A549 (cell line): ENCODE results near the gene ARRDC2. TPM values are rescaled to one million over a fixed set of nuclear protein-coding genes. Genes with fewer than 3 reads are reported as not detected.

Experiments
- ATAC-seq, 2 experiments: fragments of 200-7000 bp in 1 of 2; fragments of >200 bp in 1 of 2; cut with Nextera tagmentation in 1 of 2; cut with Tn5 transposase in 1 of 2; 3 replicates each; pipeline versions ENCODE4 v1.8.0 to v1.9.1; 2018 to 2020; ENCODE audit warnings: mild to moderate bottlenecking in 1 of 2, moderate library complexity in 1 of 2
- CTCF ChIA-PET: fragments of 300-600 bp; sonication (Branson Sonifier 250); formaldehyde crosslinking; extraction: SDS; loops from one replicate; lab custom pipeline; 2021; ENCODE audit warnings: antibody characterized with exemption, inconsistent platforms; lab: Yijun Ruan, JAX
- POLR2A ChIA-PET: fragments of 350-600 bp; formaldehyde crosslinking; extraction: SDS; loops from one replicate; lab custom pipeline; 2021; ENCODE audit warnings: antibody characterized with exemption, inconsistent platforms; lab: Yijun Ruan, JAX
- DNase-seq, 2 experiments: peaks; one replicate each; pipeline versions ENCODE4 v3.0.0 to v3.0.0-alpha.2; 2011 to 2016; ENCODE audit warnings: low read depth in 1 of 2, low spot score in 1 of 2
- FAIRE-seq: peaks from 2 replicates; lab custom pipeline; 2011; peaks lifted over from hg19 to GRCh38; lab: Jason Lieb, UNC
- H3K27ac ChIP-seq, 2 experiments: fragments of >200 bp; sonication (Bioruptor Twin); formaldehyde crosslinking; 3 replicates each; pipeline ENCODE4 v1.5.1; 2016 to 2017
- H3K4me1 ChIP-seq: fragments of >200 bp; sonication (Bioruptor Twin); formaldehyde crosslinking; 3 replicates; pipeline ENCODE4 v1.6.1; 2016
- H3K4me2 ChIP-seq: fragments of >200 bp; sonication (Bioruptor Twin); formaldehyde crosslinking; 3 replicates; pipeline ENCODE4 v1.6.1; 2016
- H3K4me3 ChIP-seq: fragments of >200 bp; sonication (Bioruptor Twin); formaldehyde crosslinking; 3 replicates; pipeline ENCODE4 v1.5.1; 2016
- H3K9me3 ChIP-seq: fragments of >200 bp; sonication (Bioruptor Twin); formaldehyde crosslinking; 3 replicates; pipeline ENCODE4 v1.6.1; 2016
- CHD4 ChIP-seq: fragments of 200-600 bp; sonication (generic); IDR thresholded peaks from 2 replicates; pipeline ENCODE4 v1.6.1; 2016; ENCODE audit warnings: antibody characterized with exemption, mild to moderate bottlenecking, borderline replicate concordance
- CTCF ChIP-seq: fragments of >200 bp; sonication (Bioruptor Twin); formaldehyde crosslinking; IDR thresholded peaks from 3 replicates; pipeline ENCODE4 v1.5.1; 2016
- E2F6 ChIP-seq: IDR thresholded peaks from 2 replicates; pipeline ENCODE4 v1.6.1; 2012; ENCODE audit warnings: low read depth, borderline replicate concordance
- ELK1 ChIP-seq: fragments of 150-350 bp; IDR thresholded peaks from 2 replicates; pipeline ENCODE4 v1.6.1; 2014; ENCODE audit warnings: low read depth, mild to moderate bottlenecking, low read length
- ESRRA ChIP-seq: fragments of 150-350 bp; IDR thresholded peaks from 2 replicates; pipeline ENCODE4 v1.6.1; 2014; ENCODE audit warnings: mild to moderate bottlenecking, low read length, borderline replicate concordance
- HDAC2 ChIP-seq: fragments of 200-600 bp; sonication (generic); IDR thresholded peaks from 2 replicates; pipeline ENCODE4 v1.6.1; 2016
- HEYL ChIP-seq: fragments of 250-450 bp; sonication (Bioruptor Pico); IDR thresholded peaks from 2 replicates; pipeline ENCODE4 v1.8.0; 2021; ENCODE audit warnings: mild to moderate bottlenecking, moderate library complexity
- HOXA7 ChIP-seq: fragments of 250-450 bp; sonication (Bioruptor Pico); IDR thresholded peaks from 2 replicates; pipeline ENCODE4 v1.5.0; 2020; ENCODE audit warnings: mild to moderate bottlenecking, moderate library complexity
- HOXB13 ChIP-seq: fragments of 250-450 bp; sonication (Bioruptor Pico); IDR thresholded peaks from 2 replicates; pipeline ENCODE4 v1.5.0; 2020; ENCODE audit warnings: low read depth, mild to moderate bottlenecking, moderate library complexity
- HOXB5 ChIP-seq: fragments of 250-450 bp; sonication (Bioruptor Pico); IDR thresholded peaks from 2 replicates; pipeline ENCODE4 v1.5.0; 2020; ENCODE audit warnings: mild to moderate bottlenecking, moderate library complexity
- JUN ChIP-seq, 2 experiments: fragments of >200 bp; sonication (Bioruptor Twin); formaldehyde crosslinking; IDR thresholded peaks; 2 replicates in 1 of 2; 3 replicates in 1 of 2; pipeline ENCODE4 v1.6.1; 2016 to 2017
- JUNB ChIP-seq: fragments of >200 bp; sonication (Bioruptor Twin); formaldehyde crosslinking; IDR thresholded peaks from 2 replicates; pipeline ENCODE4 v1.6.1; 2016
- KDM5A ChIP-seq: fragments of 200-600 bp; sonication (generic); IDR thresholded peaks from 2 replicates; pipeline ENCODE4 v1.6.1; 2016; ENCODE audit warnings: antibody characterized with exemption, mild to moderate bottlenecking
- MAZ ChIP-seq: fragments of 150-350 bp; IDR thresholded peaks from 2 replicates; pipeline ENCODE4 v1.6.1; 2014; ENCODE audit warnings: antibody characterized with exemption, low read depth, low read length, borderline replicate concordance
- NFE2L2 ChIP-seq: fragments of 150-350 bp; conservative IDR thresholded peaks from 2 replicates; pipeline ENCODE4 v1.6.1; 2014; ENCODE audit warnings: low read length
- NPAS2 ChIP-seq: fragments of 250-450 bp; sonication (Bioruptor Pico); IDR thresholded peaks from 2 replicates; pipeline ENCODE4 v1.8.0; 2022; ENCODE audit warnings: mild to moderate bottlenecking, moderate library complexity, borderline replicate concordance
- POLR2A ChIP-seq: IDR thresholded peaks from 2 replicates; pipeline ENCODE4 v1.6.1; 2012; ENCODE audit warnings: mild to moderate bottlenecking, low read length
- POLR2AphosphoS2 ChIP-seq: conservative IDR thresholded peaks from 2 replicates; pipeline ENCODE4 v1.6.1; 2012; ENCODE audit warnings: low read length, improper control_type of control experiment, inconsistent platforms
- RAD21 ChIP-seq, 2 experiments: fragments of >200 bp in 1 of 2; sonication (Bioruptor Twin) in 1 of 2; formaldehyde crosslinking in 1 of 2; IDR thresholded peaks in 1 of 2; conservative IDR thresholded peaks in 1 of 2; 2 replicates in 1 of 2; 3 replicates in 1 of 2; pipeline ENCODE4 v1.6.1; 2012 to 2018; ENCODE audit warnings: inconsistent platforms in 1 of 2
- RCOR1 ChIP-seq: fragments of 150-350 bp; IDR thresholded peaks from 2 replicates; pipeline ENCODE4 v1.6.1; 2014; ENCODE audit warnings: antibody characterized with exemption, low read length, low read depth
- SMC3 ChIP-seq: fragments of >200 bp; sonication (Bioruptor Twin); formaldehyde crosslinking; IDR thresholded peaks from 3 replicates; pipeline ENCODE4 v1.6.1; 2018; ENCODE audit warnings: inconsistent platforms
- TFCP2L1 ChIP-seq: fragments of 250-450 bp; sonication (Bioruptor Pico); IDR thresholded peaks from 2 replicates; pipeline ENCODE4 v1.5.0; 2021; ENCODE audit warnings: mild to moderate bottlenecking
- TP53 ChIP-seq: fragments of 250-450 bp; sonication (Bioruptor Pico); IDR thresholded peaks from 2 replicates; pipeline ENCODE4 v1.5.0; 2021; ENCODE audit warnings: mild to moderate bottlenecking, moderate library complexity
- USF2 ChIP-seq: fragments of 450-650 bp; IDR thresholded peaks from 2 replicates; pipeline ENCODE4 v1.6.1; 2014; ENCODE audit warnings: antibody characterized with exemption
- ZFP36 ChIP-seq: fragments of 450-650 bp; IDR thresholded peaks from 2 replicates; pipeline ENCODE4 v1.6.1; 2014; ENCODE audit warnings: borderline replicate concordance; ENCODE audit not compliant: partially characterized antibody
- ZNF302 ChIP-seq: fragments of 250-450 bp; sonication (Bioruptor Pico); IDR thresholded peaks from 2 replicates; pipeline ENCODE4 v1.9.0; 2021; ENCODE audit warnings: inconsistent platforms, mild to moderate bottlenecking, moderate library complexity
- WGBS: methylation state at CpG from one replicate; pipeline ENCODE4 v1.1.6; 2017; ENCODE audit errors: missing lambda C conversion rate; 5-methylcytosine and 5-hydroxymethylcytosine counted together
- polyA plus RNA-seq, 4 experiments: library from polyadenylated mRNA; depleted of rRNA in 3 of 4; stranded (reverse); fragments of >200 nt; fragmentation: RNase III in 1 of 4; extraction: RNeasy Plus Mini Kit Qiagen cat#74134 plus additional on column Dnase treatment in 1 of 4; gene quantifications; 2 replicates in 3 of 4; 3 replicates in 1 of 4; pipeline ENCODE4 v1.2.3, GENCODE V29; 2011 to 2017

ARRDC2 gene
- polyA plus RNA-seq, 2 of the 4 experiments (the other 2 are of a cell fraction) = 14.5 to 14.8 TPM

GRCh38 chr19:17974551-17974950 lies 33.4 kb upstream of the ARRDC2 start:
- Histone ChIP-seq H3K9me3 (no peaks in the 10 kb centered on the region), H3K27ac (no peak overlapping the region), H3K4me1 (no peaks in the 10 kb centered on the region), H3K4me2 (no peak overlapping the region), H3K4me3 (no peak overlapping the region)
- TF ChIP-seq POLR2A (no peak), ESRRA (no peak), HOXB13 (CRISPR knock-in tag) (no peak), NFE2L2 (no peak), KDM5A (no peak), ELK1 (no peak), RCOR1 (no peak), USF2 (no peak), MAZ (no peak), ZNF302 (CRISPR knock-in tag) (no peak), NPAS2 (CRISPR knock-in tag) (no peak), JUN (IDR thresholded peaks at IDR 0.05) (no peak), CTCF (no peak), SMC3 (no peak), CHD4 (no peak), TP53 (CRISPR knock-in tag) (no peak), TFCP2L1 (CRISPR knock-in tag) (no peak), HOXA7 (CRISPR knock-in tag) (no peak), RAD21 (conservative IDR thresholded peaks at IDR 0.05 in 1 of 2, IDR thresholded peaks at IDR 0.05 in 1 of 2) (no peak)
- no peak; a peak in 2 of 6 replicates for ATAC-seq
- FAIRE-seq = no peak
- no peak for DNase-seq
- POLR2A ChIA-PET = no interaction called here
- WGBS = 73% methylated on average over 3 of the region's 6 CpGs
- CTCF ChIA-PET = interaction anchor here (1.1 to 2.5 kb wide), 3 partner anchors 23 to 42 kb away, joined by 3 to 7 read pairs (median 4); partner anchors contain the start of gene CCDC124

GRCh38 chr19:17975032-17975431 lies 32.9 kb upstream of the ARRDC2 start:
- no peak overlapping the region for H3K4me2 ChIP-seq
- no peaks in the 10 kb centered on the region for H3K4me1 ChIP-seq
- WGBS = 90% methylated on average over 8 of the region's 8 CpGs
- ATAC-seq (no peak), DNase-seq (no peak), FAIRE-seq (no peak)
- no peak overlapping the region for H3K27ac ChIP-seq
- no peak overlapping the region for H3K4me3 ChIP-seq
- no peaks in the 10 kb centered on the region for H3K9me3 ChIP-seq
- POLR2A ChIA-PET = no interaction called here
- CTCF ChIA-PET = interaction anchor here (1.1 to 2.5 kb wide), 5 partner anchors 23 to 43 kb away, joined by 3 to 7 read pairs (median 4); partner anchors contain the start of gene CCDC124
- TF ChIP-seq HOXB5 (CRISPR knock-in tag) = no peak
- TF ChIP-seq CTCF = no peak
- TF ChIP-seq E2F6 = no peak
- no peak for TF ChIP-seq ZFP36
- TF ChIP-seq POLR2A = no peak
- no peak for TF ChIP-seq RAD21 (conservative IDR thresholded peaks at IDR 0.05 in 1 of 2, IDR thresholded peaks at IDR 0.05 in 1 of 2)
- no peak for TF ChIP-seq HEYL (CRISPR knock-in tag)
- no peak for TF ChIP-seq HDAC2
- TF ChIP-seq SMC3 = no peak
- TF ChIP-seq TP53 (CRISPR knock-in tag) = no peak
- no peak for TF ChIP-seq JUNB
- no peak for TF ChIP-seq POLR2AphosphoS2
